IMR-90 (cell line): ENCODE data around the gene TMEM131L. TPM values are rescaled to one million over a fixed set of nuclear protein-coding genes. Genes with fewer than 3 reads are reported as not detected.

ENCODE experiments used
- ATAC-seq: fragments of 200-7000 bp; cut with Tn5 transposase; 2 replicates; pipeline ENCODE4 v1.9.1; 2020; ENCODE audit warnings: low read depth, mild to moderate bottlenecking, moderate library complexity
- BruUV-seq: library from RNA; stranded (reverse); fragments of 400-500 nt; replicated peaks from 2 replicates; lab custom pipeline; 2021; lab: Mats Ljungman, UMichigan
- CTCF ChIA-PET: fragments of 300-600 bp; formaldehyde crosslinking; extraction: SDS; loops from one replicate; lab custom pipeline; 2021; ENCODE audit warnings: antibody characterized with exemption; lab: Yijun Ruan, JAX
- POLR2A ChIA-PET: fragments of 300-600 bp; sonication (Branson Sonifier 250); formaldehyde crosslinking; loops from one replicate; lab custom pipeline; 2022; ENCODE audit warnings: antibody characterized with exemption; ENCODE audit not compliant: unreplicated experiment; lab: Charles Lee
- DNase-seq: peaks from one replicate; pipeline ENCODE4 v3.0.0; 2013
- H2AFZ ChIP-seq: replicated peaks from 2 replicates; pipeline ENCODE3; 2013; ENCODE audit warnings: low read length, mild to moderate bottlenecking; ENCODE audit not compliant: poor library complexity
- H2AK5ac ChIP-seq: 2 replicates; pipeline ENCODE4 v1.6.1; 2013; ENCODE audit warnings: low read depth, low read length, inconsistent platforms
- H2AK9ac ChIP-seq: replicated peaks from 2 replicates; pipeline ENCODE3; 2013; ENCODE audit warnings: mild to moderate bottlenecking, low read depth, low read length, moderate library complexity; ENCODE audit not compliant: poor library complexity
- H2BK120ac ChIP-seq: 2 replicates; pipeline ENCODE4 v1.6.1; 2013; ENCODE audit warnings: low read depth, low read length, inconsistent platforms
- H2BK15ac ChIP-seq: 3 replicates; pipeline ENCODE4 v1.6.1; 2013; ENCODE audit warnings: low read depth, low read length, inconsistent platforms
- H2BK20ac ChIP-seq: 2 replicates; pipeline ENCODE4 v1.6.1; 2013; ENCODE audit warnings: low read depth, mild to moderate bottlenecking, inconsistent platforms, low read length, moderate library complexity
- H2BK5ac ChIP-seq: 2 replicates; pipeline ENCODE4 v1.6.1; 2013; ENCODE audit warnings: mild to moderate bottlenecking, low read depth, low read length, inconsistent platforms; ENCODE audit not compliant: poor library complexity, severe bottlenecking
- H3K14ac ChIP-seq: replicated peaks from 2 replicates; pipeline ENCODE4 v1.6.1; 2013; ENCODE audit warnings: low read depth, low read length, inconsistent platforms
- H3K18ac ChIP-seq: 2 replicates; pipeline ENCODE4 v1.6.1; 2013; ENCODE audit warnings: low read depth, low read length, control low read depth
- H3K23ac ChIP-seq: 2 replicates; pipeline ENCODE4 v1.6.1; 2013; ENCODE audit warnings: low read depth, low read length, inconsistent platforms
- H3K27ac ChIP-seq: 2 replicates; pipeline ENCODE4 v1.5.1; 2013; ENCODE audit warnings: mild to moderate bottlenecking, control low read depth, low read length; ENCODE audit not compliant: insufficient read depth
- H3K27me3 ChIP-seq: 2 replicates; pipeline ENCODE4 v1.6.1; 2013; ENCODE audit warnings: low read length; ENCODE audit not compliant: control insufficient read depth, insufficient read depth
- H3K36me3 ChIP-seq: 2 replicates; pipeline ENCODE4 v1.6.1; 2013; ENCODE audit warnings: low read length, mixed read lengths; ENCODE audit not compliant: control insufficient read depth, insufficient read depth
- H3K4ac ChIP-seq: 2 replicates; pipeline ENCODE4 v1.6.1; 2013; ENCODE audit warnings: low read depth, low read length, inconsistent platforms
- H3K4me1 ChIP-seq: 2 replicates; pipeline ENCODE4 v1.6.1; 2013; ENCODE audit warnings: low read length, mixed read lengths; ENCODE audit not compliant: control insufficient read depth, insufficient read depth
- H3K4me2 ChIP-seq: 2 replicates; pipeline ENCODE4 v1.6.1; 2013; ENCODE audit warnings: low read depth, mild to moderate bottlenecking, control low read depth, low read length, moderate library complexity
- H3K4me3 ChIP-seq: 2 replicates; pipeline ENCODE4 v1.5.1; 2013; ENCODE audit warnings: low read depth, mild to moderate bottlenecking, control low read depth, low read length, moderate library complexity; ENCODE audit not compliant: insufficient read depth
- H3K56ac ChIP-seq: 2 replicates; pipeline ENCODE4 v1.6.1; 2013; ENCODE audit warnings: low read length, inconsistent platforms; ENCODE audit not compliant: insufficient read depth; ENCODE audit errors: extremely low read depth
- H3K79me1 ChIP-seq, 2 experiments: 2 replicates each; pipeline ENCODE4 v1.6.1; 2013; ENCODE audit warnings: low read length in 2 of 2, inconsistent platforms in 1 of 2, low read depth in 1 of 2
- H3K9ac ChIP-seq: 2 replicates; pipeline ENCODE4 v1.6.1; 2013; ENCODE audit warnings: low read depth, low read length, control low read depth
- H3K9me1 ChIP-seq: 2 replicates; pipeline ENCODE4 v1.6.1; 2013; ENCODE audit warnings: low read length, inconsistent platforms; ENCODE audit not compliant: insufficient read depth
- H3K9me3 ChIP-seq: 2 replicates; pipeline ENCODE4 v1.6.1; 2013; ENCODE audit warnings: low read length; ENCODE audit not compliant: control insufficient read depth, insufficient read depth
- H4K20me1 ChIP-seq: 2 replicates; pipeline ENCODE4 v1.6.1; 2013; ENCODE audit warnings: low read length, inconsistent platforms; ENCODE audit not compliant: insufficient read depth
- H4K5ac ChIP-seq: 2 replicates; pipeline ENCODE4 v1.6.1; 2013; ENCODE audit warnings: mild to moderate bottlenecking, low read depth, low read length, control low read depth
- H4K8ac ChIP-seq, 2 experiments: 2 replicates each; pipeline ENCODE4 v1.6.1; 2013; ENCODE audit warnings: low read depth in 2 of 2, low read length in 2 of 2, control low read depth in 1 of 2, inconsistent platforms in 1 of 2
- H4K91ac ChIP-seq: 2 replicates; pipeline ENCODE4 v1.6.1; 2013; ENCODE audit warnings: low read depth, low read length, inconsistent platforms; ENCODE audit not compliant: insufficient read depth
- BHLHE40 ChIP-seq: fragments of 150-350 bp; IDR thresholded peaks from 2 replicates; pipeline ENCODE4 v1.6.1; 2016; ENCODE audit warnings: mild to moderate bottlenecking, low read depth, low read length
- POLR2A ChIP-seq: IDR thresholded peaks from 2 replicates; pipeline ENCODE4 v1.6.1; 2012; ENCODE audit warnings: mild to moderate bottlenecking, low read depth, low read length
- WGBS, 2 experiments: methylation state at CpG; one replicate each; pipeline versions ENCODE4 v1.1.5 to v1.1.7; 2013; ENCODE audit warnings: missing lambda C conversion rate in 2 of 2; ENCODE audit not compliant: insufficient read length in 1 of 2; ENCODE audit errors: extremely low coverage in 2 of 2; 5-methylcytosine and 5-hydroxymethylcytosine counted together
- dilution Hi-C: fragments of 300-500 bp; cut with HindIII; formaldehyde crosslinking; loops from one replicate; pipeline ENCODE4 v1.14.3; 2018; ENCODE audit warnings: low sequenced_read_pairs; ENCODE audit not compliant: unreplicated experiment
- in situ Hi-C: fragments of 300-500 bp; cut with MboI; formaldehyde crosslinking; loops from 3 replicates; pipeline ENCODE4 v1.14.3; 2019; ENCODE audit warnings: low sequenced_read_pairs, inconsistent platforms, mixed read lengths
- intact Hi-C: fragments of 100-400 bp; cut with micrococcal nuclease; formaldehyde crosslinking; loops from 2 replicates; pipeline ENCODE4 v1.10.0; 2022
- polyA plus RNA-seq, 3 experiments: library from polyadenylated mRNA; depleted of rRNA; stranded (reverse); fragments of >200 nt; gene quantifications; 2 replicates each; pipeline ENCODE4 v1.2.3, GENCODE V29; 2012; ENCODE audit warnings: low replicate concordance in 1 of 3
- total RNA-seq: library from RNA; depleted of rRNA; stranded (reverse); fragments of >200 nt; gene quantifications from 2 replicates; pipeline ENCODE4 v1.2.3, GENCODE V29; 2012

The TMEM131L gene
- total and polyA plus RNA-seq, 2 of the 4 experiments (the other 2 are of a cell fraction): 8.4 to 23.8 TPM

GRCh38 chr4:153530284-153530999, 64.3 kb downstream of the TMEM131L start:
- Histone ChIP-seq H4K91ac (no peak overlapping the region), H3K79me1 (peaks cover 3 to 7% of the 10 kb centered on the region in 2 experiments; a peak in 2 of 4 replicates), H3K9me1 (no peaks in the 10 kb centered on the region), H3K4me3 (no peak overlapping the region), H4K5ac (no peak overlapping the region), H2BK5ac (no peak overlapping the region), H3K4ac (no peak overlapping the region), H2AFZ (no peak overlapping the region), H4K20me1 (no peaks in the 10 kb centered on the region), H2AK9ac (no peak overlapping the region), H3K27ac (no peak overlapping the region), H3K9me3 (no peaks in the 10 kb centered on the region), H3K23ac (no peak overlapping the region), H3K18ac (no peak overlapping the region), H3K4me1 (no peaks in the 10 kb centered on the region; the same call in 1 of the 2 replicates), H2AK5ac (no peak overlapping the region), H4K8ac (no peak overlapping the region), H2BK120ac (no peak overlapping the region), H2BK15ac (no peak overlapping the region), H3K9ac (no peak overlapping the region), H2BK20ac (no peak overlapping the region), H3K36me3 (no peaks in the 10 kb centered on the region), H3K27me3 (no peaks in the 10 kb centered on the region), H3K56ac (no peak overlapping the region), H3K14ac (no peak overlapping the region), H3K4me2 (no peak overlapping the region)
- POLR2A ChIA-PET: no interaction called here
- no TSS peak for BruUV-seq
- DNase-seq (no peak), ATAC-seq (no peak)
- in situ Hi-C loops: no loop called here
- CTCF ChIA-PET: interaction anchor here (1.1 to 1.2 kb wide), 3 partner anchors 11 to 64 kb away, joined by 3 to 6 read pairs (median 3); partner anchors contain the start of gene TMEM131L
- intact Hi-C loops: no loop called here
- 85% methylated on average over 2 of the region's 8 CpGs; no CpG with 5 or more reads in 1 of the 2 experiments for WGBS, 2 experiments
- TF ChIP-seq POLR2A: no peak
- TF ChIP-seq BHLHE40: no peak
- dilution Hi-C loops: no loop called here
